ENCODE results near the gene EYA2. TPM values are rescaled to one million over a fixed set of nuclear protein-coding genes. Genes with fewer than 3 reads are reported as not detected.
"Not testable (repeated sequence)": the region's sequence is repeated elsewhere in the genome, so short reads cannot be mapped to it uniquely, and the experiment has no call there.

The EYA2 gene
- polyA plus RNA-seq, 12 donors: 1.6 to 4.4 (median 2.4) TPM; not detected in 2

- DNase-seq: no peak
Measured at GRCh38 chr20:46894971-46895905, 595 bp downstream of the EYA2 start.

- DNase-seq: no peak
Measured at GRCh38 chr20:46895906-46896242, 1.2 kb downstream of the EYA2 start.

GRCh38 chr20:46897328-46897880, 2.8 kb downstream of the EYA2 start:
- DNase-seq: no peak

GRCh38 chr20:46898423-46898822, 3.8 kb downstream of the EYA2 start:
- DNase-seq: no peak

GRCh38 chr20:46899621-46900020, 5.0 kb downstream of the EYA2 start:
- no peak for DNase-seq

- DNase-seq: no peak
Measured at GRCh38 chr20:46900086-46900485, 5.4 kb downstream of the EYA2 start.

- no peak for DNase-seq
Measured at GRCh38 chr20:46900826-46901225, 6.2 kb downstream of the EYA2 start.

- DNase-seq: no peak
Measured at GRCh38 chr20:46901638-46902037, 7.0 kb downstream of the EYA2 start.

- DNase-seq: no peak
Measured at GRCh38 chr20:46903256-46903655, 8.6 kb downstream of the EYA2 start.

- no peak for DNase-seq
Measured at GRCh38 chr20:46903937-46904336, 9.3 kb downstream of the EYA2 start.

- DNase-seq: no peak
Measured at GRCh38 chr20:46905364-46906125, 10.9 kb downstream of the EYA2 start.

- no peak for DNase-seq
Measured at GRCh38 chr20:46913329-46914044, 18.8 kb downstream of the EYA2 start.

- DNase-seq: no peak
Measured at GRCh38 chr20:46914789-46915379, 20.2 kb downstream of the EYA2 start.

GRCh38 chr20:46915575-46916257, 21.1 kb downstream of the EYA2 start:
- no peak for DNase-seq

- no peak for DNase-seq
Measured at GRCh38 chr20:46916258-46916603, 21.6 kb downstream of the EYA2 start.

- DNase-seq: no peak
Measured at GRCh38 chr20:46917155-46917554, 22.5 kb downstream of the EYA2 start.

GRCh38 chr20:46920114-46920513, 25.5 kb downstream of the EYA2 start:
- no peak for DNase-seq

GRCh38 chr20:46922841-46923240, 28.2 kb downstream of the EYA2 start:
- DNase-seq: not testable (repeated sequence)

- DNase-seq: no peak
Measured at GRCh38 chr20:46923550-46923949, 28.9 kb downstream of the EYA2 start.

GRCh38 chr20:46928580-46929132, 34.0 kb downstream of the EYA2 start:
- DNase-seq: no peak

- DNase-seq: no peak
Measured at GRCh38 chr20:46929902-46930301, 35.3 kb downstream of the EYA2 start.

All from muscle of arm (tissue), 12 donors.